Colonic mucosa (tissue), 4 donors: ENCODE measurements around the gene ZNF341. TPM values are rescaled to one million over a fixed set of nuclear protein-coding genes. Genes with fewer than 3 reads are reported as not detected.

ENCODE experiments used
- DNase-seq: peaks from one replicate; pipeline ENCODE4 v3.0.0-alpha.2; 2020
- H3K27ac ChIP-seq: fragments of 200-600 bp; one replicate; pipeline ENCODE4 v1.8.0; 2021
- H3K27me3 ChIP-seq: fragments of 200-600 bp; one replicate; pipeline ENCODE4 v1.8.0; 2021
- H3K36me3 ChIP-seq: fragments of 200-600 bp; one replicate; pipeline ENCODE4 v1.8.0; 2021
- H3K4me1 ChIP-seq: fragments of 200-600 bp; one replicate; pipeline ENCODE4 v1.8.0; 2021; ENCODE audit warnings: mild to moderate bottlenecking
- H3K4me3 ChIP-seq: fragments of 200-600 bp; one replicate; pipeline ENCODE4 v1.8.0; 2021
- H3K9ac ChIP-seq, 2 donors: one replicate each; pipeline ENCODE4 v1.7.0; 2013; ENCODE audit warnings: control low read depth in 2 of 2, low read depth in 2 of 2, low read length in 2 of 2
- H3K9me3 ChIP-seq: fragments of 200-600 bp; one replicate; pipeline ENCODE4 v1.8.0; 2021
- intact Hi-C: fragments of 100-400 bp; cut with DNase I; formaldehyde crosslinking; loops from one replicate; pipeline ENCODE4 v1.14.1; 2022
- total RNA-seq, 2 donors: library from RNA; stranded (reverse); fragmentation: NEBNext Ultra II Directional in 1 of 2; extraction: Animal tissue kit (Norgen Biotek cat#: 25700) in 1 of 2; gene quantifications; one replicate each; pipeline ENCODE4 v1.2.1, GENCODE V29; 2021
- TF ChIP-seq, protein P1 (sequence below): fragments of 200-600 bp; IDR thresholded peaks from one replicate; pipeline ENCODE4 v1.8.0; 2022; ENCODE audit warnings: antibody characterized with exemption, mild to moderate bottlenecking
- donor health status: healthy.
- donor health status: DM: no; HTN: no; CAD: no.
- donor health status: DM: no; HTN: no; CAD: no.

ZNF341 gene
- total RNA-seq, 2 donors from 2014 or later, result 2.7 to 6.1 TPM

DNA sequence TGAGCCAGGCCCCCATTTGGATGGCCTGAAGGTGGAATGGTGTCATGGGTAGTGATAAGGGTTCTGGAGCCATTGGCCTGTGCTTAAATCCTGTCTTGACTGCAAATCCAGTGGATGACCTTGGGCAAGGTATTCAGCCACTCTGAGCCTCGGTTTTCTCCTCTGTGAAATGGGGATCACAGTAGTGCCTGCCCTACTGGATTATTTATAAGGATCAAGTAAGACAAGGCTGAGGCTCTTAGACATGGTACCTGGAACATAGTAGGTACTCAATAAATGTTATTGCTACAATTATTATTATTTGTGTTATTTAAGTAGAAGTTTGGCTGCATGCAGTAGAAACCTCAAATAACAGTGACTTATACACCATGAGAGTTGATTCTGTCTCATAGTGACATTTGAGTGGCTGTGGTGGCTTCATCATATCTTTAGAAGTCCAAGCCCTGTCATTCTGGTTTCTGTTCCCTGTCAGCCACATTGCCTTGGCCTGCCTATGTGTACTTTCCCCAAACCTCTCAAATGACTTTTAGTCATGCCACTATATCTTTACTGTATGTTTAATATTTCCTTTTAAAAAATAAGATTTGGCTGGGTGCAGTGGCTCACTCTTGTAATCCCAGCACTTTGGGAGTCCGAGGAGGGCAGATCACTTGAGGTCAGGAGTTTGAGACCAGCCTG, 41.8 kb downstream of the ZNF341 start:
- TF ChIP-seq, protein P1, sequence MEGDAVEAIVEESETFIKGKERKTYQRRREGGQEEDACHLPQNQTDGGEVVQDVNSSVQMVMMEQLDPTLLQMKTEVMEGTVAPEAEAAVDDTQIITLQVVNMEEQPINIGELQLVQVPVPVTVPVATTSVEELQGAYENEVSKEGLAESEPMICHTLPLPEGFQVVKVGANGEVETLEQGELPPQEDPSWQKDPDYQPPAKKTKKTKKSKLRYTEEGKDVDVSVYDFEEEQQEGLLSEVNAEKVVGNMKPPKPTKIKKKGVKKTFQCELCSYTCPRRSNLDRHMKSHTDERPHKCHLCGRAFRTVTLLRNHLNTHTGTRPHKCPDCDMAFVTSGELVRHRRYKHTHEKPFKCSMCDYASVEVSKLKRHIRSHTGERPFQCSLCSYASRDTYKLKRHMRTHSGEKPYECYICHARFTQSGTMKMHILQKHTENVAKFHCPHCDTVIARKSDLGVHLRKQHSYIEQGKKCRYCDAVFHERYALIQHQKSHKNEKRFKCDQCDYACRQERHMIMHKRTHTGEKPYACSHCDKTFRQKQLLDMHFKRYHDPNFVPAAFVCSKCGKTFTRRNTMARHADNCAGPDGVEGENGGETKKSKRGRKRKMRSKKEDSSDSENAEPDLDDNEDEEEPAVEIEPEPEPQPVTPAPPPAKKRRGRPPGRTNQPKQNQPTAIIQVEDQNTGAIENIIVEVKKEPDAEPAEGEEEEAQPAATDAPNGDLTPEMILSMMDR, result no peak
- intact Hi-C loops, result no loop called here
- H3K27ac ChIP-seq, result no peak overlapping the region
- H3K9ac ChIP-seq, result no peak overlapping the region
- H3K36me3 ChIP-seq, result no peaks in the 10 kb centered on the region
- H3K27me3 ChIP-seq, result no peaks in the 10 kb centered on the region
- DNase-seq, result no peak
- H3K4me3 ChIP-seq, result no peak overlapping the region
- H3K4me1 ChIP-seq, result no peaks in the 10 kb centered on the region
- no peaks in the 10 kb centered on the region for H3K9me3 ChIP-seq

DNA sequence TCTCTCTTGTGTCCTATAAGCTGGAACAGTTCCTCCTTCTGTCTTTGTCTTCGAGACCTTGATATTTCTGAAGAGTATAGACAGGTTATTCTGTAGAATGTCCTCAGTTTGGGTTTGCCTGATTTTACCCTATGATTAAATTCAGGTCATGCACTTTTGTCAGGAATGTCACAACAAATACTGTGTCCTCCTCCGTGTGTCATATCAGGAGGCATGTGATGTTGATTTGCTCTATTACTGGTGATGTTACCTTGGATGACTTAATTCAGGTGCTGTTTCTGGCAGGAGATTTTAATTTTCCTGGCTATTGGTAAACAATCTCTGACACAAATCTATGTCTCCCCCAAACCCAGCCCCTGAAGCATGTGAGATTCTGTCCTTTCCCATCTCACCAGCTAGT, 46.0 kb downstream of the ZNF341 start:
- H3K27me3 ChIP-seq, result no peaks in the 10 kb centered on the region
- no peak overlapping the region for H3K9ac ChIP-seq
- H3K36me3 ChIP-seq, result no peaks in the 10 kb centered on the region
- no peaks in the 10 kb centered on the region for H3K9me3 ChIP-seq
- DNase-seq, result no peak
- intact Hi-C loops, result no loop called here
- TF ChIP-seq, protein P1, result no peak
- H3K4me1 ChIP-seq, result no peaks in the 10 kb centered on the region
- no peak overlapping the region for H3K27ac ChIP-seq
- H3K4me3 ChIP-seq, result no peak overlapping the region

DNA sequence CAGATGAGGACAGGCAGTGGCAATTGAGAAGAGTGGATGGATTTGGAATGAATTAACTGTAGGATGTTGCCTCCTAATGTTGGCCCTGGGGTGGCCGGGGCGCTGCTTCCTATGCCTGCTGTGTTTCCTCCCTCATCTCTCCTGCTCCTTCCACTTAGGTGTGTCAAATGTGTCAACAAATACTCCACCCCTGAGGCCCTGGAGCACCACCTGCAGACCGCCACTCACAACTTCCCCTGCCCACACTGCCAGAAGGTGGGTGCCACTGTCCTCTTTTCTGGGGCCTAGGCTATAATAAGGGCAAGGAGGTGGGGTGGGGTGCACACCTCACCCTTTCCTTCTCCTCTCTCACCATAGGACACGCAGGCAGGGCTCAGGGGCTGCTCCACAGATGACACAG, 49.3 kb downstream of the ZNF341 start:
- peak; percentile 36 for DNase-seq

DNA sequence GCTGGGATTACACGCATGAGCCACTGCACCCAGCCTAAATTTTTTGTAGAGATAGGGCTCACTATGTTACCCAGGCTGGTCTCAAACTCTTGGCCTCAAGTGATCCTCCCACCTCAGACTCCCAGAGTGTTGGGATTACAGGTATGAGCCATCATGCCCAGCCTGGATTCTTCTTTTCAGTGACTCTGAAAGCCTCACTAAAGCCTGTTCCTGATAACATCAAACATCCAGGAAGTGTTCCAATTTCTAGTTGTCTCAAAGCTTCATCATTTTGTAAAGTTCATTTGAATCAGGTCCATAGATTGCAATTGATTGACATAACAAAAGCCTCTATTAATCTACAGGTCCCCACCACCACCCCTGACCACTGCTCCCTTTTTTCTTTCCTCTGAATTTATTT, 50.1 kb downstream of the ZNF341 start:
- H3K4me3 ChIP-seq, result no peak overlapping the region
- no peaks in the 10 kb centered on the region for H3K27me3 ChIP-seq
- DNase-seq, result no peak
- no peaks in the 10 kb centered on the region for H3K4me1 ChIP-seq
- no peaks in the 10 kb centered on the region for H3K9me3 ChIP-seq
- TF ChIP-seq, protein P1, result no peak
- no peak overlapping the region for H3K27ac ChIP-seq
- intact Hi-C loops, result no loop called here
- H3K36me3 ChIP-seq, result no peaks in the 10 kb centered on the region
- no peak overlapping the region for H3K9ac ChIP-seq

More for the DNA sequence above, 49.3 kb downstream of the ZNF341 start:
- Histone ChIP-seq H3K4me1 (no peaks in the 10 kb centered on the region), H3K9ac (no peak overlapping the region), H3K27ac (no peak overlapping the region), H3K9me3 (no peaks in the 10 kb centered on the region), H3K27me3 (no peaks in the 10 kb centered on the region), H3K4me3 (no peak overlapping the region), H3K36me3 (no peaks in the 10 kb centered on the region)
- TF ChIP-seq, protein P1, result no peak
- intact Hi-C loops, result no loop called here

DNA sequence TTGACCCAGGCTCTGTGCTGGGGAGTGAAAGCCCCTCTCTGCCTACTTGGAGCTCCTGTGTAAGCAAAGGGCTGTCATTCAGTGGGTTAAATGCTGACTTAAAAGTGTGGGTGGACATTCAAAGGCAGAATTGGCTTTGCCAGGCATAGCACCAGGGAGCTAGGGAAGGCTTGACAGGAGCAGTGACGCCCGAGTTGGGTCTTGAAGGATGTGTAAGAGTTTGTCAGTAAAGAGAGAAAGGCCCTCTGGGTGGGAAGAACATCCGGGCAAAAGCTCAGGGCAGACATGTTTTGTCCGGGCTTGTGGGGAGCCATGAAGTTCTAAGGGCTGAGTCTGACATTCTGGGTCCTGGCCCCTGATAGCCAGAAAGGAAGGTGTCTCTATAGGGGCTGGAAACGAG, 51.5 kb downstream of the ZNF341 start:
- H3K9me3 ChIP-seq, result no peaks in the 10 kb centered on the region
- no peak overlapping the region for H3K4me3 ChIP-seq
- H3K27ac ChIP-seq, result no peak overlapping the region
- TF ChIP-seq, protein P1, result no peak
- H3K9ac ChIP-seq, result no peak overlapping the region
- no peaks in the 10 kb centered on the region for H3K4me1 ChIP-seq
- H3K36me3 ChIP-seq, result no peaks in the 10 kb centered on the region
- no peak for DNase-seq
- intact Hi-C loops, result no loop called here
- H3K27me3 ChIP-seq, result no peaks in the 10 kb centered on the region
